WTC11 (cell line): ENCODE data around the gene PSMD3. TPM values are rescaled to one million over a fixed set of nuclear protein-coding genes. Genes with fewer than 3 reads are reported as not detected.

ENCODE experiments used
- ATAC-seq: fragments of 200-7000 bp; cut with Tn5 transposase; 2 replicates; pipeline ENCODE4 v1.10.0; 2021; ENCODE audit warnings: mild to moderate bottlenecking, moderate library complexity
- CTCF ChIA-PET: fragments of 300-600 bp; sonication (Branson Sonifier 250); formaldehyde crosslinking; loops from one replicate; lab custom pipeline; 2021; ENCODE audit warnings: antibody characterized with exemption; lab: Charles Lee
- POLR2A ChIA-PET: fragments of 350-600 bp; sonication (Branson Sonifier 250); formaldehyde crosslinking; loops from one replicate; lab custom pipeline; 2021; ENCODE audit warnings: antibody characterized with exemption; lab: Charles Lee
- DNase-seq: peaks from one replicate; pipeline ENCODE4 v3.0.0; 2021; ENCODE audit warnings: low spot score
- H3K27ac Mint-ChIP-seq: 2 replicates; pipeline ENCODE4 v1.8.0; 2021; ENCODE audit warnings: mixed read lengths
- H3K27me3 Mint-ChIP-seq: 2 replicates; pipeline ENCODE4 v1.8.0; 2021; ENCODE audit warnings: low read depth, mild to moderate bottlenecking, moderate library complexity, mixed read lengths
- H3K36me3 Mint-ChIP-seq: 2 replicates; pipeline ENCODE4 v1.8.0; 2021; ENCODE audit warnings: mixed read lengths
- H3K4me1 Mint-ChIP-seq: 2 replicates; pipeline ENCODE4 v1.8.0; 2022; ENCODE audit warnings: mixed read lengths
- H3K4me3 Mint-ChIP-seq: 2 replicates; pipeline ENCODE4 v1.8.0; 2021; ENCODE audit warnings: mild to moderate bottlenecking, moderate library complexity, mixed read lengths
- H3K9me3 Mint-ChIP-seq: 2 replicates; pipeline ENCODE4 v1.8.0; 2021; ENCODE audit warnings: mixed read lengths
- ARID4B ChIP-seq: sonication (generic); formaldehyde crosslinking; IDR thresholded peaks from 2 replicates; pipeline ENCODE4 v1.8.0; 2023; ENCODE audit warnings: missing genetic modification reagents, mild to moderate bottlenecking, borderline replicate concordance
- ESRRA ChIP-seq: sonication (generic); formaldehyde crosslinking; IDR thresholded peaks from 2 replicates; pipeline ENCODE4 v1.8.1; 2022; ENCODE audit warnings: mild to moderate bottlenecking, missing genetic modification reagents, borderline replicate concordance
- FOXP1 ChIP-seq: sonication (generic); formaldehyde crosslinking; IDR thresholded peaks from 2 replicates; pipeline ENCODE4 v1.8.0; 2022; ENCODE audit warnings: missing genetic modification reagents, mild to moderate bottlenecking, moderate library complexity, borderline replicate concordance
- IRF2 ChIP-seq: sonication (generic); formaldehyde crosslinking; IDR thresholded peaks from 2 replicates; pipeline ENCODE4 v1.8.0; 2022; ENCODE audit warnings: low read depth, missing genetic modification reagents, borderline replicate concordance
- NR2C2 ChIP-seq: sonication (generic); formaldehyde crosslinking; IDR thresholded peaks from 2 replicates; pipeline ENCODE4 v1.8.0; 2022; ENCODE audit warnings: mild to moderate bottlenecking, missing genetic modification reagents
- TEAD4 ChIP-seq: sonication (generic); formaldehyde crosslinking; IDR thresholded peaks from 2 replicates; pipeline ENCODE4 v1.8.0; 2022; ENCODE audit warnings: mild to moderate bottlenecking, missing genetic modification reagents
- TP53 ChIP-seq: sonication (generic); formaldehyde crosslinking; IDR thresholded peaks from 2 replicates; pipeline ENCODE4 v1.8.1; 2023; ENCODE audit warnings: mild to moderate bottlenecking, missing genetic modification reagents
- ZBTB21 ChIP-seq: sonication (generic); formaldehyde crosslinking; IDR thresholded peaks from 2 replicates; pipeline ENCODE4 v1.8.1; 2023; ENCODE audit warnings: mild to moderate bottlenecking, missing genetic modification reagents, borderline replicate concordance
- ZNF532 ChIP-seq: fragments of 250-450 bp; sonication (Bioruptor Pico); IDR thresholded peaks from 2 replicates; pipeline ENCODE4 v1.9.0; 2021; ENCODE audit warnings: mild to moderate bottlenecking, borderline replicate concordance
- ZNF671 ChIP-seq: fragments of 250-450 bp; sonication (Bioruptor Pico); IDR thresholded peaks from 2 replicates; pipeline ENCODE4 v1.8.0; 2021; ENCODE audit warnings: mild to moderate bottlenecking
- total RNA-seq: library from RNA; stranded (reverse); gene quantifications from 3 replicates; pipeline ENCODE4 v1.2.3, GENCODE V29; 2021
- TF ChIP-seq, protein P1 (sequence below): sonication (generic); formaldehyde crosslinking; IDR thresholded peaks from 2 replicates; pipeline ENCODE4 v1.8.0; 2022; ENCODE audit warnings: mild to moderate bottlenecking, missing genetic modification reagents
- TF ChIP-seq, protein P2 (sequence below): sonication (generic); formaldehyde crosslinking; IDR thresholded peaks from 2 replicates; pipeline ENCODE4 v1.8.1; 2022; ENCODE audit warnings: low read depth, missing genetic modification reagents, borderline replicate concordance
- TF ChIP-seq, protein P3 (sequence below): fragments of 200-600 bp; IDR thresholded peaks from 2 replicates; pipeline ENCODE4 v1.8.0; 2022; ENCODE audit warnings: antibody characterized with exemption
- TF ChIP-seq, protein P4 (sequence below): sonication (generic); formaldehyde crosslinking; IDR thresholded peaks from 2 replicates; pipeline ENCODE4 v1.8.1; 2022; ENCODE audit warnings: mild to moderate bottlenecking, missing genetic modification reagents, moderate library complexity, borderline replicate concordance

Gene PSMD3
- total RNA-seq, 1 experiment from 2014 or later, result 190 TPM

DNA sequence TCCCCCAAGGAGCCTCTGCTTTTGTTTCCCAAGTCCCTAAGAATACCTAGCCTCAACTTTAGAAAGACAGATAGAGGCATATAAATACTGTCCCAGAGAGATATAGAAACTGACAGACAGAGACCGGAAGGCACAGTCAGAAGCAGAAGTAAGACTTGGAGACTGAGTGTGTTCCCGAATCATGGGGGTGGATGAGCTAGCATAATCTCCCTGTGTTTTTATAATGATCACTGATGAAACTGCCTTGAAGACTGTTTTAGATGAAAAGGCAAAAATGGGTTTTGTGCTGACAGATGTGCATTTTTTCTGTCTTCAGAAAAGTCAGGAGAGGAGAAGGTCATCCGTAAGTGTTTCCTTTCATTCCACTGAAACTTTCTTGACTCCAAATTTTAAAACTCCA, 8.3 kb upstream of the PSMD3 start:
- CTCF ChIA-PET, result interaction anchor here (1.2 kb wide), 1 partner anchor 46 kb away, joined by 3 read pairs; no protein-coding TSS in a partner anchor

GRCh38 chr17:39973496-39973895, 7.1 kb upstream of the PSMD3 start:
- TF ChIP-seq ARID4B (CRISPR knock-in tag) (no peak), IRF2 (CRISPR knock-in tag) (no peak), ZNF671 (no peak), TEAD4 (CRISPR knock-in tag) (no peak)
- TF ChIP-seq, protein P1, sequence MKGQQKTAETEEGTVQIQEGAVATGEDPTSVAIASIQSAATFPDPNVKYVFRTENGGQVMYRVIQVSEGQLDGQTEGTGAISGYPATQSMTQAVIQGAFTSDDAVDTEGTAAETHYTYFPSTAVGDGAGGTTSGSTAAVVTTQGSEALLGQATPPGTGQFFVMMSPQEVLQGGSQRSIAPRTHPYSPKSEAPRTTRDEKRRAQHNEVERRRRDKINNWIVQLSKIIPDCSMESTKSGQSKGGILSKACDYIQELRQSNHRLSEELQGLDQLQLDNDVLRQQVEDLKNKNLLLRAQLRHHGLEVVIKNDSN (CRISPR knock-in tag), result no peak
- TF ChIP-seq, protein P2, sequence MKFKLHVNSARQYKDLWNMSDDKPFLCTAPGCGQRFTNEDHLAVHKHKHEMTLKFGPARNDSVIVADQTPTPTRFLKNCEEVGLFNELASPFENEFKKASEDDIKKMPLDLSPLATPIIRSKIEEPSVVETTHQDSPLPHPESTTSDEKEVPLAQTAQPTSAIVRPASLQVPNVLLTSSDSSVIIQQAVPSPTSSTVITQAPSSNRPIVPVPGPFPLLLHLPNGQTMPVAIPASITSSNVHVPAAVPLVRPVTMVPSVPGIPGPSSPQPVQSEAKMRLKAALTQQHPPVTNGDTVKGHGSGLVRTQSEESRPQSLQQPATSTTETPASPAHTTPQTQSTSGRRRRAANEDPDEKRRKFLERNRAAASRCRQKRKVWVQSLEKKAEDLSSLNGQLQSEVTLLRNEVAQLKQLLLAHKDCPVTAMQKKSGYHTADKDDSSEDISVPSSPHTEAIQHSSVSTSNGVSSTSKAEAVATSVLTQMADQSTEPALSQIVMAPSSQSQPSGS (CRISPR knock-in tag), result no peak
- H3K4me1 Mint-ChIP-seq, result 0 out of 2 replicates have a peak, but pooled peaks cover 2% of the 10 kb centered on the region
- CTCF ChIA-PET, result interaction anchor here (0.7 to 2.3 kb wide), 4 partner anchors 15 to 102 kb away, joined by 3 to 19 read pairs (median 3); no protein-coding TSS in a partner anchor
- H3K4me3 Mint-ChIP-seq, result no peak overlapping the region
- H3K27ac Mint-ChIP-seq, result no peak overlapping the region
- DNase-seq (no peak), ATAC-seq (no peak)
- no peaks in the 10 kb centered on the region for H3K36me3 Mint-ChIP-seq
- POLR2A ChIA-PET, result no interaction called here
- peaks cover 32% of the 10 kb centered on the region for H3K27me3 Mint-ChIP-seq
- H3K9me3 Mint-ChIP-seq, result no peaks in the 10 kb centered on the region

More for the DNA sequence above, 8.3 kb upstream of the PSMD3 start:
- Mint-ChIP-seq H3K27me3 (peaks cover 32% of the 10 kb centered on the region), H3K9me3 (no peaks in the 10 kb centered on the region), H3K4me3 (no peak overlapping the region), H3K4me1 (0 out of 2 replicates have a peak, but pooled peaks cover 2% of the 10 kb centered on the region), H3K27ac (no peak overlapping the region), H3K36me3 (no peaks in the 10 kb centered on the region)
- TF ChIP-seq, protein P3, sequence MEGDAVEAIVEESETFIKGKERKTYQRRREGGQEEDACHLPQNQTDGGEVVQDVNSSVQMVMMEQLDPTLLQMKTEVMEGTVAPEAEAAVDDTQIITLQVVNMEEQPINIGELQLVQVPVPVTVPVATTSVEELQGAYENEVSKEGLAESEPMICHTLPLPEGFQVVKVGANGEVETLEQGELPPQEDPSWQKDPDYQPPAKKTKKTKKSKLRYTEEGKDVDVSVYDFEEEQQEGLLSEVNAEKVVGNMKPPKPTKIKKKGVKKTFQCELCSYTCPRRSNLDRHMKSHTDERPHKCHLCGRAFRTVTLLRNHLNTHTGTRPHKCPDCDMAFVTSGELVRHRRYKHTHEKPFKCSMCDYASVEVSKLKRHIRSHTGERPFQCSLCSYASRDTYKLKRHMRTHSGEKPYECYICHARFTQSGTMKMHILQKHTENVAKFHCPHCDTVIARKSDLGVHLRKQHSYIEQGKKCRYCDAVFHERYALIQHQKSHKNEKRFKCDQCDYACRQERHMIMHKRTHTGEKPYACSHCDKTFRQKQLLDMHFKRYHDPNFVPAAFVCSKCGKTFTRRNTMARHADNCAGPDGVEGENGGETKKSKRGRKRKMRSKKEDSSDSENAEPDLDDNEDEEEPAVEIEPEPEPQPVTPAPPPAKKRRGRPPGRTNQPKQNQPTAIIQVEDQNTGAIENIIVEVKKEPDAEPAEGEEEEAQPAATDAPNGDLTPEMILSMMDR, result no peak
- TF ChIP-seq ZNF671 (no peak), TP53 (CRISPR knock-in tag) (no peak), FOXP1 (CRISPR knock-in tag) (no peak), NR2C2 (CRISPR knock-in tag) (no peak), ZBTB21 (no peak), ESRRA (CRISPR knock-in tag) (no peak), ZNF532 (no peak)
- TF ChIP-seq, protein P4, sequence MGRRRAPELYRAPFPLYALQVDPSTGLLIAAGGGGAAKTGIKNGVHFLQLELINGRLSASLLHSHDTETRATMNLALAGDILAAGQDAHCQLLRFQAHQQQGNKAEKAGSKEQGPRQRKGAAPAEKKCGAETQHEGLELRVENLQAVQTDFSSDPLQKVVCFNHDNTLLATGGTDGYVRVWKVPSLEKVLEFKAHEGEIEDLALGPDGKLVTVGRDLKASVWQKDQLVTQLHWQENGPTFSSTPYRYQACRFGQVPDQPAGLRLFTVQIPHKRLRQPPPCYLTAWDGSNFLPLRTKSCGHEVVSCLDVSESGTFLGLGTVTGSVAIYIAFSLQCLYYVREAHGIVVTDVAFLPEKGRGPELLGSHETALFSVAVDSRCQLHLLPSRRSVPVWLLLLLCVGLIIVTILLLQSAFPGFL (CRISPR knock-in tag), result no peak
- TF ChIP-seq, protein P1 (CRISPR knock-in tag), result no peak
- POLR2A ChIA-PET, result no interaction called here
- ATAC-seq (no peak), DNase-seq (no peak)
